ENCODE measurements around the gene SLC35A2.

The SLC35A2 gene

DNA sequence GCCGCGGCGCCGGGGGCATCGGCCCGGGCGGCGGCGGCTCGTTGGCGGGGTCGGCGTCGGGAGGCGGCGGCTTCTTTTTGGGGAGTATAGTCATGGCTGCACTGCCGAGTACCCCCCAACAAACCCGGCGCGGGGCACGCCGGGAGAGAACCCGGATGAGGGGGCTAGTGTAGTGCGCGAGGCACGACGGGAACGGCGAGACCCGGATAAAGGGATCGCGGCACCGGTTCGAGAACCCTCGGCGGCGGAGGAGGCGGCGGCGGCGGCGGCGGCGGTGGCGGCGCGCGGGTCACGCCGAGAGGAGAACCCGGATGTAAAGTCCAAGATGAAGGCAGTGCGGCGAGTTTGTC lies 46.0 kb upstream of the SLC35A2 start, which contains the start of gene OTUD5:
OTUD5 (minus strand) TSS at position 131 of the 350 bp plus-strand sequence; CDS start at position 94, 37 bp downstream.
- no peaks in the 10 kb centered on the region for H4K20me1 ChIP-seq (ENCODE audit: insufficient read depth)
- no peak within 1 kb of the TSS for H3K4me3 ChIP-seq (IDR thresholded peaks at IDR 0.05; ENCODE audit: insufficient read depth, low read depth, low read length)
- no peaks in the 10 kb centered on the region for H3K36me3 ChIP-seq (ENCODE audit: insufficient read depth)
- H3K4me2 ChIP-seq: peak within 1 kb of the TSS; percentile 69
- H3K79me2 ChIP-seq (ENCODE audit: insufficient read depth, low read depth): peaks cover 16% of the 10 kb centered on the region; the same call in 1 of the 2 replicates
- no peaks in the 10 kb centered on the region for H3K27me3 ChIP-seq (ENCODE audit: insufficient read depth, low read depth)
- peak within 1 kb of the TSS; percentile 66; the same call in 1 of the 2 replicates for H2AFZ ChIP-seq (ENCODE audit: low read depth)
- H3K9ac ChIP-seq: peak within 1 kb of the TSS; percentile 58; the same call in 1 of the 2 replicates
- TF ChIP-seq, protein P1, sequence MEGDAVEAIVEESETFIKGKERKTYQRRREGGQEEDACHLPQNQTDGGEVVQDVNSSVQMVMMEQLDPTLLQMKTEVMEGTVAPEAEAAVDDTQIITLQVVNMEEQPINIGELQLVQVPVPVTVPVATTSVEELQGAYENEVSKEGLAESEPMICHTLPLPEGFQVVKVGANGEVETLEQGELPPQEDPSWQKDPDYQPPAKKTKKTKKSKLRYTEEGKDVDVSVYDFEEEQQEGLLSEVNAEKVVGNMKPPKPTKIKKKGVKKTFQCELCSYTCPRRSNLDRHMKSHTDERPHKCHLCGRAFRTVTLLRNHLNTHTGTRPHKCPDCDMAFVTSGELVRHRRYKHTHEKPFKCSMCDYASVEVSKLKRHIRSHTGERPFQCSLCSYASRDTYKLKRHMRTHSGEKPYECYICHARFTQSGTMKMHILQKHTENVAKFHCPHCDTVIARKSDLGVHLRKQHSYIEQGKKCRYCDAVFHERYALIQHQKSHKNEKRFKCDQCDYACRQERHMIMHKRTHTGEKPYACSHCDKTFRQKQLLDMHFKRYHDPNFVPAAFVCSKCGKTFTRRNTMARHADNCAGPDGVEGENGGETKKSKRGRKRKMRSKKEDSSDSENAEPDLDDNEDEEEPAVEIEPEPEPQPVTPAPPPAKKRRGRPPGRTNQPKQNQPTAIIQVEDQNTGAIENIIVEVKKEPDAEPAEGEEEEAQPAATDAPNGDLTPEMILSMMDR (conservative IDR thresholded peaks at IDR 0.05; ENCODE audit: low read depth, low read length): no peak
- peak within 1 kb of the TSS; percentile 67 for H3K27ac ChIP-seq
- H3K4me1 ChIP-seq (ENCODE audit: low read depth, poor library complexity, severe bottlenecking): peaks cover 19% of the 10 kb centered on the region

DNA sequence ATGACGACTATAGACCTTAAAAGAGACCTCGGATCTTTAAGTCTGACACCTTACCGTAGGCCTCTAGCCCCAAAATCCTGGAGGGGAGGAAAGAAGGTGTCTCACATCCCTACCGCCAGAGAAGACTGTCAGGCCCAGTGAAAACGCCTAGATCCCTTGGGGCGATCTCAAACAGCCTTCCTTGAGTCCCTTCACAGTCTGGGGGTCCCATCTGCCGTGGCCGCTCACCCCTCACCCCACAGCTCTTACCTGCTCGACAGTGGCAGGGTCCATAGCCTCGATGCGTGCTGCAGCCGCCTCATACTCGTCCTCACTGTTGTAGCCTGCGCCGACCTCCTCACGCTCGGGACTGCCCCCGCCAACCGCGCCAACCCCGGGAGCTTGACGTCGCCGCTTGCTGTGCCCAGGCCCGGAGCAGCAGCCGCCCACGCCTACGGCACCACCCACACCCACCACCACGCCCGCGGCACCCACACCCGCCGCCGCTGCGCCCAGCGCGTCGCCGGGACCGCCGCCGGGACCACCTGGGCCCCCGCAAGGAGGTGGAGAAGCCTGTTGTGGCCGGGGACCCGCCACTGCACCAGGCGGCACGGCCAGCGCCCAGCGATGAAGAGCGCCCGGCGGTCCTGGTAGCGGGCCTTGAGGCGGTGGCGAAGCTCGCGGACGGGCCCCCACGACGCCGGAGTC lies 45.4 kb upstream of the SLC35A2 start:
- H3K4me3 ChIP-seq (IDR thresholded peaks at IDR 0.05; ENCODE audit: insufficient read depth, low read depth, low read length): no peak overlapping the region
- no peak overlapping the region; the same call in 1 of the 2 replicates for H3K27ac ChIP-seq
- H3K9ac ChIP-seq: peak overlapping the region; percentile 58; the same call in 1 of the 2 replicates
- peaks cover 19% of the 10 kb centered on the region for H3K4me1 ChIP-seq (ENCODE audit: low read depth, poor library complexity, severe bottlenecking)
- no peaks in the 10 kb centered on the region for H3K27me3 ChIP-seq (ENCODE audit: insufficient read depth, low read depth)
- H3K36me3 ChIP-seq (ENCODE audit: insufficient read depth): no peaks in the 10 kb centered on the region
- H3K4me2 ChIP-seq: peak overlapping the region; percentile 69
- TF ChIP-seq, protein P1 (conservative IDR thresholded peaks at IDR 0.05; ENCODE audit: low read depth, low read length): no peak
- peaks cover 21% of the 10 kb centered on the region; the same call in 1 of the 2 replicates for H3K79me2 ChIP-seq (ENCODE audit: insufficient read depth, low read depth)
- no peaks in the 10 kb centered on the region for H4K20me1 ChIP-seq (ENCODE audit: insufficient read depth)
- H2AFZ ChIP-seq (ENCODE audit: low read depth): no peak overlapping the region

DNA sequence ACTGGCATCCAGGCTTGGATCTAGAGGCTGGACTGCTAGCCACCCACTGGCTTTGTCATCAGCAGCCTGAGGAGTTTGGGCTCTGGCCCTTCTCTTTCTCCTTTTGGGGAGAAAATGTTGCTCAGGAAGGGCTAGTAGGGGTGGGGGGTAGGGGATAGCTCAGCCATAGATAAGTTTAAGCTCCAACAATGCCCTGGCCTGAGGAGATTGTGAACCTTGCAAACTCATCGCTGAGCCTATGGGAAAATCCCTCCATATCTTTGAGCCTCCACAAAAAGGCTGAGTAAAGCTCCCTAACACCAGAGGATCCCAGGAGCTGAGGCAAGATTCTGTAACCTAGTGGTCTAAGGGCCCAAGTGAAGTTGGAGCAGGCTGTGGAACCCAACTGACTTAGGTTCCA lies 37.1 kb upstream of the SLC35A2 start:
- H3K79me2 ChIP-seq (ENCODE audit: insufficient read depth, low read depth): peaks cover 32% of the 10 kb centered on the region; the same call in 1 of the 2 replicates
- TF ChIP-seq, protein P1 (conservative IDR thresholded peaks at IDR 0.05; ENCODE audit: low read depth, low read length): no peak
- H3K4me3 ChIP-seq (IDR thresholded peaks at IDR 0.05; ENCODE audit: insufficient read depth, low read depth, low read length): no peak overlapping the region
- no peaks in the 10 kb centered on the region for H3K27me3 ChIP-seq (ENCODE audit: insufficient read depth, low read depth)
- H3K4me1 ChIP-seq (ENCODE audit: low read depth, poor library complexity, severe bottlenecking): peaks cover 55% of the 10 kb centered on the region
- no peaks in the 10 kb centered on the region for H4K20me1 ChIP-seq (ENCODE audit: insufficient read depth)
- H2AFZ ChIP-seq (ENCODE audit: low read depth): no peak overlapping the region
- H3K4me2 ChIP-seq: no peak overlapping the region
- no peak overlapping the region for H3K9ac ChIP-seq
- H3K36me3 ChIP-seq (ENCODE audit: insufficient read depth): no peaks in the 10 kb centered on the region
- no peak overlapping the region for H3K27ac ChIP-seq

DNA sequence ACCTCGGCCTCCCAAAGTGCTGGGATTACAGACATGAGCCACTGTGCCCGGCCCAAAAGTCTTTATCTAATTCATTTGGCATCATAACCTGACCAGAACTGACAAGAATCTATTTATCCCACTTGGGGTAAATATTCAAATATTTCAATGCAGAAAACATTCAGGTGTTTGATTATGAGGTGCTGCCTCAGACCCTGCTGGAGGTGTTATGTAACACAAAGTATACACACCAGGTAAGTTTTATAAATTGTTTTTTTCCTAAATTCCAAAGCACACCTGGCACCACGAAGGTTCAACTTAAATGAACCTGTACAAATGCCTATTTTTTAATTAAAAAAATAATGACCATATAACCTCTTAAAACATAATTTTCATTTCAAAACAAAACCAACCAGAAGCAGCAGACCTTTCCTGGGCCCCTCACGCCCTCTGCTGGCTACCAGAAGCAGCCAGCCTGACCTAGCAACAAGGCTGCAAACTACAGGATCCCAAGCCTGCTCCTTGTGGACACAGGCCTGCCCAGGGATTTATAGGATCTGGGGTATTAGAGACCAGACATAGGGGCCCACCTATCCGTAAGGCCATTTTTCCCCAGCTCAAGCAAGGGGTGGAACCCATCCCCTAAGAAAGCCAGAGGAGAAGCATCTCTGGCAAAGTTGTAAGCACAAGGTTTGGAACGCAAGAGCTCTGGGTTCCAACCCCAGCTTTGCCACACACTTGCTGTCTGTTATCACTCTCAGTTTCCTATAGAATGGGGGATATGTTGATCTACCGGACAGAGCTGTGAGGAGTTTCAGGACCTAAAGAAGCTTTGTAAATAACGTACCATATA lies 34.3 kb upstream of the SLC35A2 start:
- Histone ChIP-seq H3K27me3 (ENCODE audit: insufficient read depth, low read depth) (no peaks in the 10 kb centered on the region), H2AFZ (ENCODE audit: low read depth) (no peak overlapping the region), H3K9ac (no peak overlapping the region), H3K36me3 (ENCODE audit: insufficient read depth) (no peaks in the 10 kb centered on the region), H3K4me3 (IDR thresholded peaks at IDR 0.05; ENCODE audit: insufficient read depth, low read depth, low read length) (no peak overlapping the region), H3K4me1 (ENCODE audit: low read depth, poor library complexity, severe bottlenecking) (peaks cover 82% of the 10 kb centered on the region), H3K79me2 (ENCODE audit: insufficient read depth, low read depth) (peaks cover 36% of the 10 kb centered on the region; the same call in 1 of the 2 replicates), H3K4me2 (peak overlapping the region; percentile 37; the same call in 1 of the 2 replicates), H3K27ac (peak overlapping the region; percentile 32; the same call in 1 of the 2 replicates), H4K20me1 (ENCODE audit: insufficient read depth) (no peaks in the 10 kb centered on the region)
- TF ChIP-seq, protein P1 (conservative IDR thresholded peaks at IDR 0.05; ENCODE audit: low read depth, low read length): peak; percentile 72

Data from KMS-11 (cell line).